ENCODE measurements around the gene PDK2. TPM values are rescaled to one million over a fixed set of nuclear protein-coding genes. Genes with fewer than 3 reads are reported as not detected.
A peak's percentile ranks its signal among the peaks of the same experiment; 100 is the strongest.

The PDK2 gene
- total RNA-seq, 1 experiment from 2014 or later = 31.9 TPM

DNA sequence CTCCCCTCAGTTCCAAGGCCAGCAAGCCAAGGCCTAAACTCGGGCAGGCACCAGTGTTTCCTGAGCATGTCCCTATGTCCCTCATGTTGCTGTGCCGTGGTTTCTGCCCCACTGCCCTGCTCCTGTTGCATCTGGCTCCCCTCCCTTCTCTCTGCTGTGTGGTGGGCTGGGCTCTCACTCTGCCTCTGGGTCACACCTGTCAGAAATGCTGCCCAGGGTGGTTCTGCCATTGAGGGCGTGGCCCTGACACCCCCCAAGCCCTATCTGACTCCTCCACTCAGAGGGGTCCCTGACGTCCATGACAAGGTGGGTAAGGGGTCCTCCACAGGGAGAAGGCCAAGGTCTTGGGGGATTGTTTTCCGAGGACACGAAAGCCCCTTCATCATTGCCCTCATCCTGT, 48.5 kb upstream of the PDK2 start:
- DNase-seq (no peak), ATAC-seq (no peak)
- Histone ChIP-seq H3K36me3 (ENCODE audit: low read depth, low read length) (no peaks in the 10 kb centered on the region), H4K20me1 (ENCODE audit: low read length) (no peaks in the 10 kb centered on the region), H3K9ac (ENCODE audit: low read length) (peak overlapping the region; percentile 64; the same call in 1 of the 2 replicates), H3K27me3 (ENCODE audit: low read length) (no peaks in the 10 kb centered on the region), H3F3A (ENCODE audit: low read length, unreplicated experiment) (peaks cover 13% of the 10 kb centered on the region), H3K4me3 (ENCODE audit: low read length) (no peak overlapping the region), H3K79me2 (ENCODE audit: low read length) (no peaks in the 10 kb centered on the region), H3K9me2 (replicated peaks; ENCODE audit: low read length) (no peaks in the 10 kb centered on the region), H3K9me3 (ENCODE audit: low read length) (no peaks in the 10 kb centered on the region), H2AFZ (ENCODE audit: low read length) (no peak overlapping the region), H3K27ac (ENCODE audit: low read length) (peak overlapping the region; percentile 89), H3K4me2 (ENCODE audit: low read length) (peak overlapping the region; percentile 65; the same call in 1 of the 2 replicates), H3K4me1 (ENCODE audit: insufficient read depth, low read length) (peaks cover 81% of the 10 kb centered on the region)
- BruUV-seq (replicated peaks) = no TSS peak
- intact Hi-C loops (cut with micrococcal nuclease) = no loop called here
- TF ChIP-seq, protein P1, sequence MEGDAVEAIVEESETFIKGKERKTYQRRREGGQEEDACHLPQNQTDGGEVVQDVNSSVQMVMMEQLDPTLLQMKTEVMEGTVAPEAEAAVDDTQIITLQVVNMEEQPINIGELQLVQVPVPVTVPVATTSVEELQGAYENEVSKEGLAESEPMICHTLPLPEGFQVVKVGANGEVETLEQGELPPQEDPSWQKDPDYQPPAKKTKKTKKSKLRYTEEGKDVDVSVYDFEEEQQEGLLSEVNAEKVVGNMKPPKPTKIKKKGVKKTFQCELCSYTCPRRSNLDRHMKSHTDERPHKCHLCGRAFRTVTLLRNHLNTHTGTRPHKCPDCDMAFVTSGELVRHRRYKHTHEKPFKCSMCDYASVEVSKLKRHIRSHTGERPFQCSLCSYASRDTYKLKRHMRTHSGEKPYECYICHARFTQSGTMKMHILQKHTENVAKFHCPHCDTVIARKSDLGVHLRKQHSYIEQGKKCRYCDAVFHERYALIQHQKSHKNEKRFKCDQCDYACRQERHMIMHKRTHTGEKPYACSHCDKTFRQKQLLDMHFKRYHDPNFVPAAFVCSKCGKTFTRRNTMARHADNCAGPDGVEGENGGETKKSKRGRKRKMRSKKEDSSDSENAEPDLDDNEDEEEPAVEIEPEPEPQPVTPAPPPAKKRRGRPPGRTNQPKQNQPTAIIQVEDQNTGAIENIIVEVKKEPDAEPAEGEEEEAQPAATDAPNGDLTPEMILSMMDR (conservative IDR thresholded peaks at IDR 0.05; ENCODE audit: low read depth, low read length) = no peak
- TF ChIP-seq EZH2phosphoT487 (IDR thresholded peaks at IDR 0.05; ENCODE audit: borderline replicate concordance, low read length) (no peak), EZH2 (IDR thresholded peaks at IDR 0.05; ENCODE audit: low read length, unreplicated experiment) (no peak)
- CTCF ChIA-PET = no interaction called here
- POLR2A ChIA-PET (ENCODE audit: unreplicated experiment) = interaction anchor here (0.6 kb wide), 1 partner anchor 18 kb away, joined by 5 read pairs; no protein-coding TSS in a partner anchor

DNA sequence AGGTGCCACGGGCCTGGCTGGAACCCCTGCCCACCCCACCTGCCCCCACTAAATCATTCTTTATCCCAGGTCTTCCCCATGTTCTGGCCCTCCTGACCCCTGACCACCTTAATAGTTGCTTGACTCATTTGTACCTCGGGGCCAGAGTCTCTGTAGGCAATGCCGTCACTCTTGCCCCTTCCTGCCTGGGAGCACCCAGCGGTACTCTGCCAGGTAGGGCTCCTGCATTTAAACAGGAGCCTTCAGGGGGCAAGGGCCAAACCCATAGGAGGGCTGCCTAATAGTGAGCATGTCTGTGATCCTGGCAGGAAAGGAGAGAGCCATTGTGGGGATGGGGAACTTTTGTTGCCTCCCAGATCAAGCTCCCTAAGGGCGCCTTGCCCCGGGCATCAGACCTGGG, 48.1 kb upstream of the PDK2 start:
- intact Hi-C loops (cut with micrococcal nuclease) = no loop called here
- Histone ChIP-seq H3K27ac (ENCODE audit: low read length) (peak overlapping the region; percentile 89), H4K20me1 (ENCODE audit: low read length) (no peaks in the 10 kb centered on the region), H3K9ac (ENCODE audit: low read length) (peak overlapping the region; percentile 64), H3K9me3 (ENCODE audit: low read length) (no peaks in the 10 kb centered on the region), H3K4me3 (ENCODE audit: low read length) (no peak overlapping the region), H3K4me1 (ENCODE audit: insufficient read depth, low read length) (peaks cover 85% of the 10 kb centered on the region), H3K9me2 (replicated peaks; ENCODE audit: low read length) (no peaks in the 10 kb centered on the region), H3K4me2 (ENCODE audit: low read length) (peak overlapping the region; percentile 65), H3K79me2 (ENCODE audit: low read length) (no peaks in the 10 kb centered on the region), H3K36me3 (ENCODE audit: low read depth, low read length) (no peaks in the 10 kb centered on the region), H3K27me3 (ENCODE audit: low read length) (no peaks in the 10 kb centered on the region), H3F3A (ENCODE audit: low read length, unreplicated experiment) (peaks cover 17% of the 10 kb centered on the region), H2AFZ (ENCODE audit: low read length) (peak overlapping the region; percentile 32; the same call in 1 of the 2 replicates)
- ChIA-PET CTCF (no interaction called here), POLR2A (ENCODE audit: unreplicated experiment) (interaction anchor here (0.6 to 1.0 kb wide), 2 partner anchors 19 to 20 kb away, joined by 3 to 5 read pairs; no protein-coding TSS in a partner anchor)
- TF ChIP-seq EZH2 (IDR thresholded peaks at IDR 0.05; ENCODE audit: low read length, unreplicated experiment) = no peak
- BruUV-seq (replicated peaks) = no TSS peak
- DNase-seq = no peak
- no peak for ATAC-seq

DNA sequence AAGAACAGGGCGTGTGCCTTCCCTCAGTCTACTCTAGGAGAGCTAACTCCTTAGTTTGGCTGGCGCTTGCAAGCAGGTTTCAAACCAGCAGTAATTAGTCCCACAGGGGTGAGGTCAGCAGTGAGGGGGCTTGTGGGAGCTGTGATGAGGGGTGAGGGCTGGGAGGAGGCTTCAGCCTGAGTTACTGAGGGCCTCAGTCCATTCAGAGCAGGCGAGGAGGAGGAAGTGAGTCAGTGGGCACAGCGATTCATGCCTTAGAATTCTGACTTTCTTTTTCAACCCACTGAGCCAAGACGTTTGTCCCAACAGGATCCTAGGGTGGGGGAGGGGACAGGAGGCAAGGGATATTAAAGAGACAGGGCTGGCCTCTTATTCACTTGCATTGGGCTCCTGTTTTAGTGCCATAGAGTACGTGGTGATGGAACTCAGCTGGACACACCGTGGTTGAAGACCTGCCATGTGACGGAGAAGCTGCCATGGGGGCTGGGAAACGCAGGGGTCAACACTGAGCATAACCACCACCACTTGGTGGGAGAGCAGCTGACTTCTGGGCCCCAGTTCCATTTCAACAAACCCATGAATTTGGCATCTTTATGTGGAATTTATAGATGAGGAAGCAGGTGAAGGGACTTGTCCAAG, 47.5 kb upstream of the PDK2 start:
- Histone ChIP-seq H3K27ac (ENCODE audit: low read length) (peak overlapping the region; percentile 89), H3K4me2 (ENCODE audit: low read length) (peak overlapping the region; percentile 65), H4K20me1 (ENCODE audit: low read length) (no peaks in the 10 kb centered on the region), H3K79me2 (ENCODE audit: low read length) (0 out of 2 replicates have a peak, but pooled peaks cover under 1% of the 10 kb centered on the region), H3K9ac (ENCODE audit: low read length) (peak overlapping the region; percentile 64), H2AFZ (ENCODE audit: low read length) (peak overlapping the region; percentile 32; the same call in 1 of the 2 replicates), H3K36me3 (ENCODE audit: low read depth, low read length) (no peaks in the 10 kb centered on the region), H3K9me2 (replicated peaks; ENCODE audit: low read length) (no peaks in the 10 kb centered on the region), H3K27me3 (ENCODE audit: low read length) (no peaks in the 10 kb centered on the region), H3K4me1 (ENCODE audit: insufficient read depth, low read length) (peaks cover 90% of the 10 kb centered on the region), H3K4me3 (ENCODE audit: low read length) (no peak overlapping the region), H3K9me3 (ENCODE audit: low read length) (no peaks in the 10 kb centered on the region), H3F3A (ENCODE audit: low read length, unreplicated experiment) (peaks cover 21% of the 10 kb centered on the region)
- ChIA-PET POLR2A (ENCODE audit: unreplicated experiment) (interaction anchor here (0.6 to 1.0 kb wide), 2 partner anchors 19 to 21 kb away, joined by 3 to 5 read pairs; no protein-coding TSS in a partner anchor), CTCF (no interaction called here)
- intact Hi-C loops (cut with micrococcal nuclease) = no loop called here
- DNase-seq (peak; percentile 95), ATAC-seq (peak; percentile 31)
- no peak for TF ChIP-seq EZH2phosphoT487 (IDR thresholded peaks at IDR 0.05; ENCODE audit: borderline replicate concordance, low read length)
- TF ChIP-seq EZH2 (IDR thresholded peaks at IDR 0.05; ENCODE audit: low read length, unreplicated experiment) = no peak
- TF ChIP-seq, protein P1 (conservative IDR thresholded peaks at IDR 0.05; ENCODE audit: low read depth, low read length) = no peak
- BruUV-seq (replicated peaks) = no TSS peak
